ENCODE measurements around the gene NDUFS7.

NDUFS7 gene

GRCh38 chr19:1401889-1402217 is 18.1 kb downstream of the NDUFS7 start:
- DNase-seq, result no peak

DNA sequence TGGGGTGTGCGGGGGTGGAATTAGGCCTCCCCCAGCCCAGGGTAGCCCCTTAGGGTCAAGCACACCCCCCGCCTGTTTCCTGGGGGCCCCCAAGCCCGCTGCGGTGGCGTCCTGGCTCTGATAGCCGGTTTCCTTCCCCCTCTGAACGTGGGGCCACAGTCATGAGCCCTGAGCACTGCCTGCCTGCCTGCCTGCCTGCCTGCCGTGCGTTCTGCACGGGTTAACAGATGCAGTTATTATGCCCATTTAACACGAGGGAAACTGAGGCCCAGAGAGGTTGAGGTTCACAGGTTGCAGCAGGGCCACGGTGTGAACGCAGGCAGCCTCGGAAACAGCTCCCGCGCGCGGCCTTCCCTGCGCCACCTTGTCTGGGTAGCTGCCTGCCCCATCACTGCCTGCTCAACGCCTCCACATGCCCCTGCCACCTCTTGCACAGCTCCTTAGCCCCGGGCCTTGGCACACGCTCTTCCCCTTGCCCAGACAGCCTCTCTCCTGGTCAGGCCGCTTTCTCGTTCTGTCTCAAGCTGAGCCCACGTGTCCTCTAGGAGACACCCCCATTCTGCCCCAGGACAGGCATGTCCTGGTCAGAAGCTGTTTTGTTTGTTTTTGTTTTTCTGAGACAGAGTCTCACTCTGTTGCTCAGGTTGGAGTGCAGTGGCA is 18.8 kb downstream of the NDUFS7 start:
- DNase-seq, result no peak

GRCh38 chr19:1406774-1407527 is 23.2 kb downstream of the NDUFS7 start:
- DNase-seq, result peak; percentile 99

- no peak for DNase-seq
Observed at GRCh38 chr19:1407528-1408299, 24.0 kb downstream of the NDUFS7 start, which contains the start of gene DAZAP1. TSS of gene DAZAP1 (plus strand) at chr19:1407586. CDS start at chr19:1407774, 188 bp downstream.

DNA sequence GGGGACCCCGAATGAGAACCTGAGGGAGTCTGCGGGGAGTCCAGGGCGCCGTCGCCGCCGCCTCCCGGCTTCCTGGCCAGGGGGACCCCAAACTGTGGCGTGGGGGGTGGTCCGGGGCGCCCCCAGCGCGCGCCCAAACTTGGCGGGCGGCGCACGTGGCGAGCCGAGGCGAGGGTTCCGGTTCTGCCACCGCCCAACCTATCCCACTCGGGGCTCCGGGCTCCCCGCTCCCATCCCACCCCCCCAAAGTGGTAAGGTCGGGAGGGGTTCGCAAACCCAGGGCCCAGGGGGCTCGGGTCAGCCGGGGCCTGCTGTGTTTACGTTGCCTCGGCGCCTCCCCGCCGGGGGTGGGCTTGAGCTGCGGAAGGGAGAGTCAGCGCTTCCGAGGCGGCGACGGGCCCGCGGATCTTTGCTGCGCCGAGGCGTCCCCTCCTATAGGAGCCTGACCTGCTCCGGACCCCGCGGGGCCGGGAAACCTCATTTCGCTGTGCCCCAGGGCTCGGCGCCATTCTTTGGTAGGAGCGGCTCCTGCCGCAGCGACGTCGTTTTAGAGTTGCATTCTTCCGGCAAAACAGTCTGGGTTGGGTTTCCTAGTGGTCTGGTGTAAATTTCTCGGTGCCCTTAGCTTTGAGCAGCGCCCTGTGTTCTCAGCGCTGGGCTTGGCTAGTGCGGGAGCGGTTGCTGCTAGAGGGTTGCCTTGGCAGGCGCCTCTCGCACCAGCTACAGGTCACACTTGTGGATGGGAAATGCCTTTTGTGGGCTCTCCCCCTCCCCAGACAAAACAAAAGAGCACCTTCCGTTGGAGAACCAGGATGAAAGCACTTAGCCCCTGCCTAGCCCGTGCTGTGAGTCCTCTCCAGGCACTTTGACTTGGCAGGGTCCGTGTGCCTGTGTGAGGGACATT is 24.8 kb downstream of the NDUFS7 start:
- DNase-seq, result no peak

DNA sequence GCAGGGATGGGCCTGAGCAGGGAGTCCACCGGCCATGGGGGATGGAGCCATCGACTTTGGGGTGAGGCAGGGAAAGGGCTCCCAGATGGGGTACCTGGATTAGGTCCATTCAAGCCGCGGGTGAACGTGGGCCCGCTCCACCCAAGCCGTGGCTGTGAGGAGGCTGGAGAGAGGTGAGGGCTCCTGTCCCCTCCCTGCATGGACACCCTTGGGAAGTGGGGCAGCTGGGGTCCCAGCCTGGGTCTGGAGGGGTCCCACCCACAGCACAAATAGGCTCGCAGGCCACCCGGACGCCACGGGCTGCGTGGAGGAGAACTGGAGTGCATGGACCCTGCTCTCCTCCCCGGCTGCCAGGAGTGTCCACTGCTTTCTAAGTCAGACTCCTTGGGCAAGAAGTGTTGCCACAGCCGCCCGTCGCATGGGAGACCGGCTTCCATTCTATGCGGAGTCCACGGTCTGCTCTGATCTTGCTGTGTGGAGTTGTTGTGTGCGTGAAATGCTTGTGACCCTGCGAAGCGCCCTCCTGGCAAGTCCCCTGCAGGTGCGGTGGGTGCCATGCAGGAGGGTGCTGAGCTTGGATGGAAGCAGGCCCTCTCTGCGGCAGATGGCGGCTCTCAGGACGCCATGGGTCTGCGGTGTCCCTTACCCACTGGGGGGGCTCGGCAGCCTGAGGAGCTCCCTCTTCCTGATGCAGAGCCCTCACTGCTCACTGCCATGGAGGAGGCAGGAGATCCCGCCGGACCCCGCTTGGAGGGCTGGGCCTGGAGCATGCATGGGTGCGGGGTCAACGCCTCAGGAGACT is 25.7 kb downstream of the NDUFS7 start:
- no peak for DNase-seq

- no peak for DNase-seq
Observed at GRCh38 chr19:1410136-1410786, 26.6 kb downstream of the NDUFS7 start.

DNA sequence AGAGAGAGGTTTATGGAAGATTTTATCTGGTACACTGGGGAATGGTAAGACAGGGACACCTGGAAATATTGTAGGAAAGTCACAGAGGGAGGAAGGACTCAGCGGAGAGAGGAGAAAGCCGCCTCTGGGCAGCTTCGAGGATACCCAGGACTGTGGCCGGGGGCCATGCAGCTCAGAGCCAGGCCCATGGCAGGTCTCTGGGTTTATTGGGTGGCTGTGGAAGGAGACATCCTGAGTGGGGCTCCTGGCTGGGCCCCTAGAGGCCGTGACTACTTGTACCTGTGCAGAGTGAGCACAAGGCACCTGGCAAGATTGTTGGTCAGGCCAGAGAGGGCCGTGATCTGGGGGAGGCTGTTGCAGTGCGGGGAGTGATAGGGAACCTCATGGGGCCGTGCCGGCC is 27.1 kb downstream of the NDUFS7 start:
- no peak for DNase-seq

- no peak for DNase-seq
Observed at GRCh38 chr19:1411255-1412191, 27.8 kb downstream of the NDUFS7 start.

- DNase-seq, result no peak
Observed at GRCh38 chr19:1412323-1412923, 28.7 kb downstream of the NDUFS7 start.

DNA sequence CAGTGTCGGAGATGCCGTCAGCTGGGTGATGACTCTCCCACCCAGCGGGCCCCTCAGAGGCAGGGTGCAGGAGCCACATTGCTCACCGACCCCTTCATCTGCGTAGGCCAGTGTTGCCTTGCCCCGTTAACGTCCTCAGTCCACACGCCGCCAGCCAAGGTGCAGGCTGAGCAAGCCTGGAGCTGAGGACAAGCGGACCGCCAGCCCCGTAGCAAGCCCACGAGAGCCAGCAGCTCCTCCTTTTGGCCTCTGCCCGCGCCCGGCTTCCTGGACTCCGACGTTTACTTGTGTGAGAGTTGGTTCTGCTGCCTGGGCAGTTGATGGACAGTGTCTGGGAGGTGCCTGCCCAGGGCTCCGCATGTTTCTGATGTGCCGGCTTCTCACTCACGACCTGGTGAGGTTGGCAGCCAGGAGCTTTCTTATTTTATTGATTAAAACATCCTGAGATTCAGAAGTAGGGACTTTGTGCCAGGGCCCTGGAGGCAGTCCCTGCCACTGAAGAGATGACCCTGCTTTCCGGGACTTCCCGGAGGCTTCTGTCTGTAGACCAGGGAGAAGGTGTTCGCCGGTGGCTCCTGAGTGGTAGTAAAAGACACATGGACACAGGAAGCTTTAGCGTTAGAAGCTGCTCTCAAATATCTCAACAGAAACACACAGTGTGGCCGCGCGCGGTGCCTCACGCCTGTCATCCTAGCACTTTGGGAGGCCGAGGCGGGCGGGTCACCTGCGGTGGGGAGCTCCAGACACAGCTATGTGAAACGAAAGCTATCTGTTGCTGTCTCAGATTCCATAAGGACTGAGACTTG is 29.5 kb downstream of the NDUFS7 start:
- DNase-seq, result no peak

DNA sequence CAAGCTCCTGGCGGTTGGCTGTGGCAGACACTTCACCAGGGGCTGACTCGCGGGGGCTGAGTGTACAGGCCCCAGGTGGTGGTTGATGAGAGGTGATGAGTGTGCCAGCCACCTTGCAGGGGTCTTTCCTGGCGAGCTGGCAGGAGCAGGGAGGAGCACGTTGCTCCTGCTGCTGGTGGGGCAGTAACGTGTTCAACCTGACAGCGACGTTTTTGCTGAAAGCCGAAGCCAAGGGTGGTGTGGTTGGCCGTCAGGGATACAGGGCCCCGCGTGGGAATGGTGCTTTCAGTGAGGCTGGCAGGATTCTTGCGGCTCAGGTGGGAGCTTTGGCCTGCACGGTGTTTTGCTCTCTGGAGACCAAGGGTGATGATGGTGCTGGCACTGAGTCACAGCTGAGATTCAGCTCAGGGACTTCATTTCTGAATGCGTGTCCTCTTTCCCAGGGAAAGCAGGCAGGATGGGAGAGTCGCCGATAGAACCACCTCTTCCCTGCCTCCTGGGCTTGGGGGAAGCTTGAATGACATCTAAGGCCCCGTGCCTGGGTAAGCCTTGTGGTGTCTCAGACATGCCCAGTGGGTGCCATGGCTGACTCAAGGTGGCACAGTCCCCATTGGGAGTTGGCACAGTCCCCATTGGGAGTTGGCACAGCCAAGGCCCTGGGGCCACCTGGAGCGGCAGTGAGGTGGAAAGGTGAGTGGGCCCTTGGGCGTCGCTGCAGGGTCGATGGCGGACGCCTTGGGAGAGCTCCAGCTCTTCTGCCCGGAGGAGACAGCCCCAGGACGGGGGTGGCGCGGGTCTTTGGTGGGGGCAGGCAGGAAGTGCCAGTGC is 32.5 kb downstream of the NDUFS7 start:
- no peak for DNase-seq

DNA sequence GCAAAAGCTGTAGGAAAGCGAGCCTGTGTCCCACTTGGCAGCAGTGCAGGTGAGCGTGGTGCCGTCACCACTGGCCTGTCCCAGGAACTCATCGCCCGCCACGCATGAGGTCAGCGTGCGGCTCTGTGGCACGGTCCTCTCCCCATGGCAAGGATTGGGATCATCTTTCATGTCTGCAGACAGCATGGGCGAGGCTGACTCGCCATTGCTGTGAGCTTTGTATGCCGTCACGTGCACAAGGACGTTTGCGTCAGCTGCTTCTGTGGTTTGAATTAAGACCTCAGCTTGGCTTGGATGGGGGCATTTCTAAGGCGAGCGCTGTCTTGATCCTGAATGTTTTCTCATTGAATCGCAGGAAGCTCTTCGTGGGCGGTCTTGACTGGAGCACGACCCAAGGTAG is 33.4 kb downstream of the NDUFS7 start:
- no peak for DNase-seq

GRCh38 chr19:1417681-1418495 is 34.2 kb downstream of the NDUFS7 start:
- no peak for DNase-seq

DNA sequence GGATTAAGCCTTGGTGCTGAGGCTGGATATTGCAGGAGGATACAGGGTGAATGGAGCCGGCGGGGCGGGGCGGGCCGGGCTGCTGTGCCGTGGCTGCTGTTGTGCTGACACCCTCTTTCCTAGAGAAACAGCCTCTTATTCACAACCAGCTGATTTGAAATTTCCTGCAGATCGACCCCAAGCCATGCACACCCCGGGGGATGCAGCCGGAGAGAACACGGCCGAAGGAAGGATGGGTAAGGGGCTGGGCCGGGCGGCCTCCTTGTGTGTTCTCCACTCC is 34.7 kb downstream of the NDUFS7 start:
- no peak for DNase-seq

- DNase-seq, result no peak
Observed at GRCh38 chr19:1418951-1419738, 35.4 kb downstream of the NDUFS7 start.

Data from NCI-H345 (cell line).